Trophoblast cell (in vitro differentiated cells and primary cell): ENCODE results near the gene MYBPHL.

ENCODE experiments used
- DNase-seq, 2 donors: peaks; one replicate each; pipeline ENCODE4 v3.0.0-alpha.2; 2016
- H2AFZ ChIP-seq: 2 replicates; pipeline ENCODE4 v1.6.1; 2013; ENCODE audit warnings: low read length, moderate library complexity, mild to moderate bottlenecking; ENCODE audit not compliant: insufficient read depth, poor library complexity
- H2AK5ac ChIP-seq: 2 replicates; pipeline ENCODE4 v1.6.1; 2013; ENCODE audit warnings: mild to moderate bottlenecking, low read length
- H2BK120ac ChIP-seq: 2 replicates; pipeline ENCODE4 v1.6.1; 2013; ENCODE audit warnings: low read length, mild to moderate bottlenecking, moderate library complexity; ENCODE audit not compliant: insufficient read depth, poor library complexity
- H2BK12ac ChIP-seq: 2 replicates; pipeline ENCODE4 v1.6.1; 2013; ENCODE audit warnings: mild to moderate bottlenecking, low read length, moderate library complexity
- H2BK5ac ChIP-seq: 2 replicates; pipeline ENCODE4 v1.6.1; 2013; ENCODE audit warnings: low read length, low read depth, moderate library complexity, mild to moderate bottlenecking; ENCODE audit not compliant: poor library complexity
- H3K14ac ChIP-seq: 2 replicates; pipeline ENCODE4 v1.6.1; 2013; ENCODE audit warnings: mild to moderate bottlenecking, low read length
- H3K18ac ChIP-seq: 2 replicates; pipeline ENCODE4 v1.6.1; 2013; ENCODE audit warnings: mild to moderate bottlenecking, low read length
- H3K23ac ChIP-seq: 2 replicates; pipeline ENCODE4 v1.6.1; 2013; ENCODE audit warnings: low read length
- H3K27ac ChIP-seq: 2 replicates; pipeline ENCODE4 v1.5.1; 2013; ENCODE audit warnings: low read depth, mild to moderate bottlenecking, inconsistent platforms, low read length, moderate library complexity
- H3K27me3 ChIP-seq: 2 replicates; pipeline ENCODE4 v1.6.1; 2013; ENCODE audit warnings: inconsistent platforms, mild to moderate bottlenecking, low read length, moderate library complexity; ENCODE audit not compliant: insufficient read depth
- H3K36me3 ChIP-seq, 2 experiments: 1 replicate in 1 of 2; 2 replicates in 1 of 2; pipeline ENCODE4 v1.6.1; 2013; ENCODE audit warnings: low read length in 2 of 2, mild to moderate bottlenecking in 2 of 2, moderate library complexity in 1 of 2; ENCODE audit not compliant: insufficient read depth in 2 of 2, control insufficient read depth in 1 of 2
- H3K4ac ChIP-seq: 2 replicates; pipeline ENCODE4 v1.6.1; 2013; ENCODE audit warnings: low read depth, mild to moderate bottlenecking, low read length, moderate library complexity
- H3K4me1 ChIP-seq, 2 experiments: 1 replicate in 1 of 2; 2 replicates in 1 of 2; pipeline ENCODE4 v1.6.1; 2013; ENCODE audit warnings: low read length in 2 of 2, mild to moderate bottlenecking in 2 of 2, moderate library complexity in 1 of 2; ENCODE audit not compliant: insufficient read depth in 2 of 2, control insufficient read depth in 1 of 2
- H3K4me2 ChIP-seq: 2 replicates; pipeline ENCODE4 v1.6.1; 2013; ENCODE audit warnings: inconsistent platforms, mild to moderate bottlenecking, low read length, moderate library complexity
- H3K4me3 ChIP-seq: 2 replicates; pipeline ENCODE4 v1.5.1; 2013; ENCODE audit warnings: mild to moderate bottlenecking, low read depth, low read length, inconsistent platforms
- H3K79me1 ChIP-seq: one replicate; pipeline ENCODE4 v1.6.1; 2013; ENCODE audit warnings: low read length
- H3K79me2 ChIP-seq: 2 replicates; pipeline ENCODE4 v1.6.1; 2013; ENCODE audit warnings: low read length, mild to moderate bottlenecking; ENCODE audit not compliant: control insufficient read depth, insufficient read depth, poor library complexity
- H3K9ac ChIP-seq: 2 replicates; pipeline ENCODE4 v1.6.1; 2013; ENCODE audit warnings: mild to moderate bottlenecking, low read length
- H3K9me3 ChIP-seq: 2 replicates; pipeline ENCODE4 v1.6.1; 2013; ENCODE audit warnings: low read depth, mild to moderate bottlenecking, control low read depth, inconsistent platforms, low read length; ENCODE audit not compliant: insufficient read depth
- H4K12ac ChIP-seq: 2 replicates; pipeline ENCODE4 v1.6.1; 2013; ENCODE audit warnings: low read depth, mild to moderate bottlenecking, low read length, moderate library complexity
- H4K8ac ChIP-seq: 2 replicates; pipeline ENCODE4 v1.6.1; 2013; ENCODE audit warnings: low read depth, mild to moderate bottlenecking, low read length, moderate library complexity
- H4K91ac ChIP-seq: one replicate; pipeline ENCODE4 v1.6.1; 2013; ENCODE audit warnings: low read depth, mild to moderate bottlenecking, low read length, moderate library complexity
- WGBS: extraction: QIAGEN DNeasy Blood & Tissue Kit; methylation state at CpG from one replicate; pipeline ENCODE4 v1.1.7; 2013; ENCODE audit warnings: missing lambda C conversion rate; ENCODE audit not compliant: insufficient read length, insufficient coverage; ENCODE audit errors: extremely low coverage; 5-methylcytosine and 5-hydroxymethylcytosine counted together

MYBPHL gene

GRCh38 chr1:109269981-109270622, 36.7 kb downstream of the MYBPHL start:
- Histone ChIP-seq H2BK12ac (no peak overlapping the region), H4K91ac (no peak overlapping the region), H3K9ac (no peak overlapping the region), H3K4me3 (no peak overlapping the region), H2BK5ac (no peak overlapping the region), H3K4ac (no peak overlapping the region), H3K4me1 (peaks cover 23 to 31% of the 10 kb centered on the region in 2 experiments), H3K18ac (no peak overlapping the region), H3K9me3 (peaks cover 14% of the 10 kb centered on the region), H2BK120ac (no peak overlapping the region), H3K27ac (no peak overlapping the region), H3K27me3 (no peaks in the 10 kb centered on the region), H2AFZ (no peak overlapping the region), H3K23ac (no peak overlapping the region), H4K12ac (no peak overlapping the region), H3K79me1 (peaks cover 32% of the 10 kb centered on the region), H4K8ac (no peak overlapping the region), H3K4me2 (no peak overlapping the region), H3K79me2 (peaks cover 4% of the 10 kb centered on the region), H2AK5ac (no peak overlapping the region), H3K14ac (no peak overlapping the region), H3K36me3 (peaks cover 65 to 72% of the 10 kb centered on the region in 2 experiments)
- WGBS = no CpG with 5 or more reads among the region's 17 CpGs
- no peak for DNase-seq

- H2AK5ac ChIP-seq = no peak overlapping the region
- no peak overlapping the region for H3K4ac ChIP-seq
- peaks cover 3% of the 10 kb centered on the region for H3K79me2 ChIP-seq
- H4K12ac ChIP-seq = no peak overlapping the region
- no peak for DNase-seq
- peaks cover 14% of the 10 kb centered on the region for H3K9me3 ChIP-seq
- peaks cover 21 to 27% of the 10 kb centered on the region in 2 experiments for H3K4me1 ChIP-seq
- H2AFZ ChIP-seq = no peak overlapping the region
- no peak overlapping the region for H3K14ac ChIP-seq
- no peak overlapping the region for H4K8ac ChIP-seq
- no peak overlapping the region for H4K91ac ChIP-seq
- peaks cover 27% of the 10 kb centered on the region for H3K79me1 ChIP-seq
- H3K27ac ChIP-seq = no peak overlapping the region
- H2BK12ac ChIP-seq = no peak overlapping the region
- H3K23ac ChIP-seq = no peak overlapping the region
- no peak overlapping the region for H3K4me3 ChIP-seq
- WGBS = no CpG with 5 or more reads among the region's 33 CpGs
- no peak overlapping the region for H2BK5ac ChIP-seq
- H3K27me3 ChIP-seq = no peaks in the 10 kb centered on the region
- peaks cover 72 to 80% of the 10 kb centered on the region in 2 experiments for H3K36me3 ChIP-seq
- no peak overlapping the region for H3K4me2 ChIP-seq
- no peak overlapping the region for H3K9ac ChIP-seq
- no peak overlapping the region for H2BK120ac ChIP-seq
- H3K18ac ChIP-seq = no peak overlapping the region
These were observed 37.4 kb downstream of the MYBPHL start for GRCh38 chr1:109269212-109269980.

- Histone ChIP-seq H3K14ac (no peak overlapping the region), H3K18ac (no peak overlapping the region), H4K8ac (no peak overlapping the region), H2BK120ac (no peak overlapping the region), H3K27me3 (no peaks in the 10 kb centered on the region), H2AK5ac (no peak overlapping the region), H3K4ac (no peak overlapping the region), H3K23ac (no peak overlapping the region), H2BK12ac (no peak overlapping the region), H3K4me1 (peaks cover 15 to 22% of the 10 kb centered on the region in 2 experiments), H3K79me2 (no peaks in the 10 kb centered on the region), H3K27ac (no peak overlapping the region), H2AFZ (no peak overlapping the region), H2BK5ac (no peak overlapping the region), H3K4me2 (no peak overlapping the region), H4K12ac (no peak overlapping the region), H3K9me3 (peaks cover 14% of the 10 kb centered on the region), H3K4me3 (no peak overlapping the region), H4K91ac (no peak overlapping the region), H3K9ac (no peak overlapping the region), H3K79me1 (peaks cover 19% of the 10 kb centered on the region), H3K36me3 (peaks cover 76 to 79% of the 10 kb centered on the region in 2 experiments)
- no CpG with 5 or more reads among the region's 29 CpGs for WGBS
- no peak for DNase-seq
These were observed 38.2 kb downstream of the MYBPHL start for GRCh38 chr1:109268431-109269211.

GRCh38 chr1:109267743-109268300, 39.0 kb downstream of the MYBPHL start:
- Histone ChIP-seq H2BK5ac (peak overlapping the region; percentile 18), H3K4me3 (no peak overlapping the region), H3K4me2 (no peak overlapping the region), H3K79me2 (no peaks in the 10 kb centered on the region), H2BK12ac (peak overlapping the region; percentile 63), H3K9me3 (peaks cover 14% of the 10 kb centered on the region), H3K9ac (no peak overlapping the region), H3K4me1 (peaks cover 8 to 14% of the 10 kb centered on the region in 2 experiments), H4K8ac (no peak overlapping the region), H2BK120ac (peak overlapping the region; percentile 5), H4K12ac (no peak overlapping the region), H4K91ac (peak overlapping the region; percentile 31), H3K18ac (peak overlapping the region; percentile 2), H3K36me3 (peaks cover 78 to 80% of the 10 kb centered on the region in 2 experiments), H3K27ac (no peak overlapping the region), H3K79me1 (peaks cover 11% of the 10 kb centered on the region), H3K27me3 (no peaks in the 10 kb centered on the region), H3K4ac (no peak overlapping the region), H2AFZ (no peak overlapping the region), H3K14ac (peak overlapping the region; percentile 10), H2AK5ac (no peak overlapping the region), H3K23ac (no peak overlapping the region)
- WGBS = no CpG with 5 or more reads among the region's 17 CpGs
- DNase-seq = peak; percentile 87 to 93
